Amygdala (tissue), 56 donors: Measurements from ENCODE around the gene GBE1.

Source experiments
- DNase-seq, 56 donors: peaks; one replicate each; lab custom pipeline; 2025; lab: John Stamatoyannopoulos, UW

The GBE1 gene

GRCh38 chr3:81477740-81478139 lies 283.7 kb downstream of the GBE1 start:
- no peak for DNase-seq

- no peak for DNase-seq
Measured at GRCh38 chr3:81476692-81477091, 284.8 kb downstream of the GBE1 start.

GRCh38 chr3:81472600-81473362 lies 288.7 kb downstream of the GBE1 start:
- no peak for DNase-seq

GRCh38 chr3:81470524-81471278 lies 290.7 kb downstream of the GBE1 start:
- no peak for DNase-seq

- DNase-seq = no peak
Measured at GRCh38 chr3:81468391-81468790, 293.1 kb downstream of the GBE1 start.

GRCh38 chr3:81466201-81466560 lies 295.3 kb downstream of the GBE1 start:
- no peak for DNase-seq

- DNase-seq = no peak
Measured at GRCh38 chr3:81465510-81466200, 295.8 kb downstream of the GBE1 start.

- no peak for DNase-seq
Measured at GRCh38 chr3:81463781-81464180, 297.7 kb downstream of the GBE1 start.

- no peak for DNase-seq
Measured at GRCh38 chr3:81462921-81463320, 298.5 kb downstream of the GBE1 start.

GRCh38 chr3:81459733-81460132 lies 301.7 kb downstream of the GBE1 start:
- DNase-seq = no peak

GRCh38 chr3:81452418-81452817 lies 309.0 kb downstream of the GBE1 start:
- no peak for DNase-seq

- DNase-seq = no peak
Measured at GRCh38 chr3:81451611-81452010, 309.8 kb downstream of the GBE1 start.

- DNase-seq = no peak
Measured at GRCh38 chr3:81451140-81451539, 310.3 kb downstream of the GBE1 start.

GRCh38 chr3:81446806-81447205 lies 314.6 kb downstream of the GBE1 start:
- DNase-seq = no peak

GRCh38 chr3:81445712-81446111 lies 315.7 kb downstream of the GBE1 start:
- no peak for DNase-seq

- no peak for DNase-seq
Measured at GRCh38 chr3:81444817-81445460, 316.5 kb downstream of the GBE1 start.

GRCh38 chr3:81443958-81444357 lies 317.5 kb downstream of the GBE1 start:
- DNase-seq = no peak

GRCh38 chr3:81443457-81443782 lies 318.0 kb downstream of the GBE1 start:
- DNase-seq = no peak

- no peak for DNase-seq
Measured at GRCh38 chr3:81442758-81443456, 318.5 kb downstream of the GBE1 start.

GRCh38 chr3:81440661-81441060 lies 320.8 kb downstream of the GBE1 start:
- no peak for DNase-seq
